NB4 (cell line): ENCODE measurements around the gene ARL11.
A peak's percentile ranks its signal among the peaks of the same experiment; 100 is the strongest.

Experiments used
- CTCF ChIP-seq: IDR thresholded peaks from one replicate; pipeline ENCODE4 v1.5.1; 2012; ENCODE audit warnings: low read depth, low read length
- MAX ChIP-seq: IDR thresholded peaks from 2 replicates; pipeline ENCODE4 v1.6.1; 2011; ENCODE audit warnings: low read depth, low read length
- POLR2A ChIP-seq: IDR thresholded peaks from 2 replicates; pipeline ENCODE4 v1.6.1; 2011; ENCODE audit warnings: mild to moderate bottlenecking; ENCODE audit not compliant: insufficient read length; ENCODE audit errors: extremely low read depth

GRCh38 chr13:49669735-49670309 lies 41.5 kb downstream of the ARL11 start:
- no peak for TF ChIP-seq POLR2A
- peak; percentile 57 for TF ChIP-seq CTCF
- TF ChIP-seq MAX: peak; percentile 68
